Caco-2 (cell line): ENCODE results near the gene BAZ2B. TPM values are rescaled to one million over a fixed set of nuclear protein-coding genes. Genes with fewer than 3 reads are reported as not detected.

ENCODE experiments used
- BruUV-seq: library from RNA; stranded (reverse); fragments of 400-500 nt; replicated peaks from 2 replicates; lab custom pipeline; 2021; lab: Mats Ljungman, UMichigan
- CTCF ChIA-PET: fragments of 300-600 bp; sonication (Branson Sonifier 250); formaldehyde crosslinking; loops from one replicate; lab custom pipeline; 2022; ENCODE audit warnings: antibody characterized with exemption; lab: Charles Lee
- POLR2A ChIA-PET: fragments of 300-600 bp; sonication (Branson Sonifier 250); formaldehyde crosslinking; loops from one replicate; lab custom pipeline; 2022; ENCODE audit warnings: antibody characterized with exemption; lab: Charles Lee
- DNase-seq, 2 experiments: peaks; one replicate each; pipeline versions ENCODE4 v3.0.0 to v3.0.0-alpha.2; 2020 to 2022
- H3K27me3 ChIP-seq: replicated peaks from 2 replicates; pipeline ENCODE4 v1.6.0; 2011; ENCODE audit warnings: low read length; ENCODE audit not compliant: control insufficient read depth, insufficient read depth
- H3K36me3 ChIP-seq: 2 replicates; pipeline ENCODE4 v1.5.1; 2011; ENCODE audit warnings: low read length; ENCODE audit not compliant: control insufficient read depth, insufficient read depth
- H3K4me1 ChIP-seq: fragments of 250-450 bp; sonication (Bioruptor Pico); 2 replicates; pipeline ENCODE4 v1.5.1; 2020; ENCODE audit warnings: mild to moderate bottlenecking
- H3K4me3 ChIP-seq: 2 replicates; pipeline ENCODE4 v1.5.1; 2011; ENCODE audit warnings: low read depth, mild to moderate bottlenecking, control low read depth, low read length
- H3K9me3 ChIP-seq: fragments of 250-450 bp; sonication (Bioruptor Pico); 2 replicates; pipeline ENCODE4 v1.5.1; 2020; ENCODE audit warnings: mild to moderate bottlenecking, moderate library complexity
- H3K27ac Mint-ChIP-seq: one replicate; pipeline ENCODE4 v1.8.0; 2022; ENCODE audit warnings: mixed read lengths; ENCODE audit not compliant: unreplicated experiment
- H3K27me3 Mint-ChIP-seq: one replicate; pipeline ENCODE4 v1.8.0; 2022; ENCODE audit warnings: mixed read lengths; ENCODE audit not compliant: insufficient read depth, unreplicated experiment
- H3K36me3 Mint-ChIP-seq: one replicate; pipeline ENCODE4 v1.8.0; 2022; ENCODE audit warnings: mild to moderate bottlenecking, mixed read lengths; ENCODE audit not compliant: insufficient read depth, unreplicated experiment
- H3K4me1 Mint-ChIP-seq: one replicate; pipeline ENCODE4 v1.8.0; 2022; ENCODE audit warnings: low read depth, mixed read lengths; ENCODE audit not compliant: unreplicated experiment
- H3K4me3 Mint-ChIP-seq: one replicate; pipeline ENCODE4 v1.8.0; 2022; ENCODE audit warnings: mild to moderate bottlenecking, moderate library complexity, mixed read lengths; ENCODE audit not compliant: unreplicated experiment
- H3K9me3 Mint-ChIP-seq: one replicate; pipeline ENCODE4 v1.8.0; 2022; ENCODE audit warnings: mixed read lengths; ENCODE audit not compliant: unreplicated experiment
- CTCF ChIP-seq, 2 experiments: fragments of 200-600 bp in 1 of 2; IDR thresholded peaks; 1 replicate in 1 of 2; 2 replicates in 1 of 2; pipeline versions ENCODE4 v1.5.1 to v1.8.0; 2011 to 2022; ENCODE audit warnings: antibody characterized with exemption in 1 of 2, control low read depth in 1 of 2, inconsistent platforms in 1 of 2, low read depth in 1 of 2, low read length in 1 of 2, mild to moderate bottlenecking in 1 of 2, moderate library complexity in 1 of 2; ENCODE audit not compliant: insufficient read depth in 1 of 2, severe bottlenecking in 1 of 2, unreplicated experiment in 1 of 2
- intact Hi-C: fragments of 100-400 bp; cut with micrococcal nuclease; formaldehyde crosslinking; loops from one replicate; pipeline ENCODE4 v1.10.0; 2022; ENCODE audit not compliant: unreplicated experiment
- total RNA-seq: library from RNA; stranded (reverse); gene quantifications from 2 replicates; pipeline ENCODE4 v1.2.3, GENCODE V29; 2022

Gene BAZ2B
- total RNA-seq, 1 experiment from 2014 or later, result 32.9 TPM

- TF ChIP-seq CTCF (IDR thresholded peaks at IDR 0.05; ENCODE audit: insufficient read depth in 1 of 2, low read depth in 1 of 2, low read length in 1 of 2, severe bottlenecking in 1 of 2, unreplicated experiment in 1 of 2), result no peak
- Mint-ChIP-seq H3K27ac (peak overlapping the region; percentile 77), H3K4me1 (peaks cover 11% of the 10 kb centered on the region), H3K27me3 (no peaks in the 10 kb centered on the region), H3K9me3 (no peaks in the 10 kb centered on the region), H3K4me3 (no peak overlapping the region), H3K36me3 (peaks cover 17% of the 10 kb centered on the region)
- POLR2A ChIA-PET, result no interaction called here
- peaks cover 6% of the 10 kb centered on the region; the same call in 1 of the 2 replicates for H3K4me1 ChIP-seq
- CTCF ChIA-PET, result no interaction called here
- H3K4me3 ChIP-seq, result no peak overlapping the region
- no peak for DNase-seq
- intact Hi-C loops, result no loop called here
- H3K27me3 ChIP-seq, result no peaks in the 10 kb centered on the region
- H3K36me3 ChIP-seq, result no peaks in the 10 kb centered on the region
- no TSS peak for BruUV-seq
- H3K9me3 ChIP-seq, result no peaks in the 10 kb centered on the region
Observed at GRCh38 chr2:159326569-159327255, 289.6 kb downstream of the BAZ2B start.

GRCh38 chr2:159322419-159322818 lies 293.9 kb downstream of the BAZ2B start:
- intact Hi-C loops, result no loop called here
- H3K27me3 Mint-ChIP-seq, result no peaks in the 10 kb centered on the region
- H3K4me3 ChIP-seq, result no peak overlapping the region
- no peak for DNase-seq
- H3K4me3 Mint-ChIP-seq, result no peak overlapping the region
- BruUV-seq, result no TSS peak
- H3K27me3 ChIP-seq, result no peaks in the 10 kb centered on the region
- peaks cover 11% of the 10 kb centered on the region for H3K4me1 Mint-ChIP-seq
- no peaks in the 10 kb centered on the region for H3K36me3 ChIP-seq
- POLR2A ChIA-PET, result no interaction called here
- no peaks in the 10 kb centered on the region for H3K9me3 Mint-ChIP-seq
- CTCF ChIA-PET, result no interaction called here
- no peak for TF ChIP-seq CTCF (IDR thresholded peaks at IDR 0.05; ENCODE audit: insufficient read depth in 1 of 2, low read depth in 1 of 2, low read length in 1 of 2, severe bottlenecking in 1 of 2, unreplicated experiment in 1 of 2)
- peaks cover 17% of the 10 kb centered on the region for H3K36me3 Mint-ChIP-seq
- H3K27ac Mint-ChIP-seq, result no peak overlapping the region
- no peaks in the 10 kb centered on the region for H3K9me3 ChIP-seq
- H3K4me1 ChIP-seq, result peaks cover 6% of the 10 kb centered on the region; the same call in 1 of the 2 replicates

- H3K4me3 ChIP-seq, result no peak overlapping the region
- no peak for TF ChIP-seq CTCF (IDR thresholded peaks at IDR 0.05; ENCODE audit: insufficient read depth in 1 of 2, low read depth in 1 of 2, low read length in 1 of 2, severe bottlenecking in 1 of 2, unreplicated experiment in 1 of 2)
- intact Hi-C loops, result no loop called here
Observed at GRCh38 chr2:159317392-159318088, 298.8 kb downstream of the BAZ2B start.

More at GRCh38 chr2:159317392-159318088, 298.8 kb downstream of the BAZ2B start:
- Histone ChIP-seq H3K27me3 (no peaks in the 10 kb centered on the region), H3K36me3 (no peaks in the 10 kb centered on the region), H3K4me1 (peaks cover 5% of the 10 kb centered on the region; the same call in 1 of the 2 replicates), H3K9me3 (no peaks in the 10 kb centered on the region)
- ChIA-PET CTCF (no interaction called here), POLR2A (no interaction called here)
- no peak for DNase-seq
- Mint-ChIP-seq H3K27ac (no peak overlapping the region), H3K36me3 (peaks cover 11% of the 10 kb centered on the region), H3K4me1 (peaks cover 5% of the 10 kb centered on the region), H3K4me3 (no peak overlapping the region), H3K27me3 (no peaks in the 10 kb centered on the region), H3K9me3 (no peaks in the 10 kb centered on the region)
- BruUV-seq, result no TSS peak
